Peyer's patch (tissue), 4 donors: ENCODE data around the gene IGFBP7. TPM values are rescaled to one million over a fixed set of nuclear protein-coding genes. Genes with fewer than 3 reads are reported as not detected.

Experiments used
- DNase-seq, 3 donors: peaks; one replicate each; pipeline ENCODE4 v3.0.0-alpha.2; 2017 to 2019
- H3K27ac ChIP-seq, 4 donors: fragments of 200-600 bp; sonication (generic); one replicate each; pipeline ENCODE4 v1.5.1; 2016 to 2019
- H3K27me3 ChIP-seq, 2 donors: fragments of 200-600 bp; sonication (generic); one replicate each; pipeline ENCODE4 v1.5.1; 2019
- H3K36me3 ChIP-seq, 3 donors: fragments of 200-600 bp; sonication (generic); one replicate each; pipeline ENCODE4 v1.5.1; 2016 to 2019
- H3K4me1 ChIP-seq, 4 donors: fragments of 200-600 bp; sonication (generic); one replicate each; pipeline ENCODE4 v1.5.1; 2016 to 2019
- H3K4me3 ChIP-seq, 4 donors: fragments of 200-600 bp; sonication (generic); 1 replicate in 3 of 4; 2 replicates in 1 of 4; pipeline ENCODE4 v1.5.1; 2016 to 2019; ENCODE audit warnings: mild to moderate bottlenecking in 1 of 4
- H3K9me3 ChIP-seq, 4 donors: fragments of 200-600 bp; sonication (generic); one replicate each; pipeline ENCODE4 v1.5.1; 2016 to 2019; ENCODE audit warnings: mild to moderate bottlenecking in 1 of 4
- POLR2A ChIP-seq, 2 donors: fragments of 450-650 bp; IDR thresholded peaks; one replicate each; pipeline ENCODE4 v1.5.1; 2017; ENCODE audit warnings: antibody characterized with exemption in 2 of 2, mild to moderate bottlenecking in 2 of 2, moderate library complexity in 2 of 2
- total RNA-seq, 4 donors: library from RNA; depleted of rRNA; stranded (reverse); fragments of >200 nt; gene quantifications; one replicate each; pipeline ENCODE4 v1.1.0, GENCODE V29; 2016
- TF ChIP-seq, protein P1 (sequence below), 6 experiments: fragments of 450-650 bp in 4 of 6; fragments of 200-600 bp in 2 of 6; sonication (generic) in 1 of 6; IDR thresholded peaks; one replicate each; pipeline ENCODE4 v1.5.1; 2017 to 2019; ENCODE audit warnings: antibody characterized with exemption in 6 of 6, mild to moderate bottlenecking in 3 of 6, moderate library complexity in 1 of 6

The IGFBP7 gene
- total RNA-seq, 4 donors from 2014 or later = 37.1 to 92.1 (median 79.1) TPM

DNA sequence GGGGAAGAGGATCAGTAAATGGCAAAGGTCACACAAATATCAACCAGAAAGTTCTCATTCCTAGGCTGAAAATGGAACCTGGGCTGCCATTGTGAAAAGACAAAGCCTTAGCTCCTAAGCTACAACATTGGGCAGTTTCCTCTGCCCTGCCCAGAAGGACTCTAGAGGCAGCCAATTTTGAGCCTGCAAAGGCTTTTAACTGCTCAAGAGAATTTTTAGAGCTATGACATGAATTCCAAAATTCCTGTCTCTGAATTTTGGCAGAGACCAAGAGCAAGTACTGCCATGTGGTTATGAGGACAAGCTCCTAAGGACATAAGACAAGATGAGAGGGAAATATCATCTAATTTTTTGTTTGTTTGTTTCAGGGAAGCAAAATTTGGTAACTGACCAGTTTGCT, 29.6 kb upstream of the IGFBP7 start:
- Histone ChIP-seq H3K36me3 (no peaks in the 10 kb centered on the region), H3K4me3 (no peak overlapping the region), H3K9me3 (no peaks in the 10 kb centered on the region), H3K27ac (no peak overlapping the region), H3K4me1 (no peaks in the 10 kb centered on the region), H3K27me3 (no peaks in the 10 kb centered on the region)
- DNase-seq = no peak
- TF ChIP-seq, protein P1, sequence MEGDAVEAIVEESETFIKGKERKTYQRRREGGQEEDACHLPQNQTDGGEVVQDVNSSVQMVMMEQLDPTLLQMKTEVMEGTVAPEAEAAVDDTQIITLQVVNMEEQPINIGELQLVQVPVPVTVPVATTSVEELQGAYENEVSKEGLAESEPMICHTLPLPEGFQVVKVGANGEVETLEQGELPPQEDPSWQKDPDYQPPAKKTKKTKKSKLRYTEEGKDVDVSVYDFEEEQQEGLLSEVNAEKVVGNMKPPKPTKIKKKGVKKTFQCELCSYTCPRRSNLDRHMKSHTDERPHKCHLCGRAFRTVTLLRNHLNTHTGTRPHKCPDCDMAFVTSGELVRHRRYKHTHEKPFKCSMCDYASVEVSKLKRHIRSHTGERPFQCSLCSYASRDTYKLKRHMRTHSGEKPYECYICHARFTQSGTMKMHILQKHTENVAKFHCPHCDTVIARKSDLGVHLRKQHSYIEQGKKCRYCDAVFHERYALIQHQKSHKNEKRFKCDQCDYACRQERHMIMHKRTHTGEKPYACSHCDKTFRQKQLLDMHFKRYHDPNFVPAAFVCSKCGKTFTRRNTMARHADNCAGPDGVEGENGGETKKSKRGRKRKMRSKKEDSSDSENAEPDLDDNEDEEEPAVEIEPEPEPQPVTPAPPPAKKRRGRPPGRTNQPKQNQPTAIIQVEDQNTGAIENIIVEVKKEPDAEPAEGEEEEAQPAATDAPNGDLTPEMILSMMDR (IDR thresholded peaks at IDR 0.05) = no peak
- TF ChIP-seq POLR2A (IDR thresholded peaks at IDR 0.05) = no peak

DNA sequence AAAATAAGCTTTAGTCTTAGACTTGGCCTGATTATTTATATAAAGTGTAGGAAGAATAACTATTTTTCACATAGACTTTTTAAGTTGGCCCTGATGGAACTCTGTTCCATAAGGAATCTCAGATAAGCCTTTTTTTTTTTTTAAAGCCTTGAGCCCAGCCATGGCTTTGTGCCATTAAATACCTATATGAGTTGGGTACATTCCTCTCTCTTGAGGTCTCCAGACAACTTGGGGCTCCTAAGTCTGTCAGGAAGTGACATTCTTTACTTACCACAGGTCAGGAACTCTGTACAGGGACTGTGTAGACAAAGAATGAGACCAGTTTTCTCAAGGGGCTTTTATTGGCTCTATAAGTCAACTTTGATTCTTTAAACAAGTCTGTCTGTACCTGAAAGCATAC, 27.1 kb upstream of the IGFBP7 start:
- H3K27ac ChIP-seq = no peak overlapping the region
- H3K27me3 ChIP-seq = no peaks in the 10 kb centered on the region
- H3K9me3 ChIP-seq = no peaks in the 10 kb centered on the region
- no peak for DNase-seq
- no peaks in the 10 kb centered on the region for H3K4me1 ChIP-seq
- H3K4me3 ChIP-seq = no peak overlapping the region
- H3K36me3 ChIP-seq = no peaks in the 10 kb centered on the region
- TF ChIP-seq POLR2A (IDR thresholded peaks at IDR 0.05) = no peak
- TF ChIP-seq, protein P1 (IDR thresholded peaks at IDR 0.05) = no peak

DNA sequence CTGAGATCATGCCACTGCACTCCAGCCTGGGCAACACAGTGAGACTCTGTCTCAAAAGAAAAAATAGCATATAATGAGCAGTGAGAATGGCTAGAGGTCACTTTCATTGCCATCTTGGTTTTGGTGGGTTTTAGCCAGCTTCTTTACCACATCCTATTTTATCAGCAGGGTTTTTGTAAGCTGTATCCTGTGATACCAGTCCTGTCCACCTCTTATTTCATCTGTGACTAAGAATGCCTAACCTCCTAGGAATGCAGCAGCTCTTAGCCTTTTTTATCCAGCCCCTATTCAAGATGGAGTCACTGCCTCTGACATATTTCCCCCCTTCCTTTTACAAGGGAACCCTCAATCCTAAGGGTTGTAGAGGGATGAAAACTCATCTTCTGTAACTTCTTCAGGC, 26.1 kb upstream of the IGFBP7 start:
- TF ChIP-seq, protein P1 (IDR thresholded peaks at IDR 0.05) = no peak
- no peak for TF ChIP-seq POLR2A (IDR thresholded peaks at IDR 0.05)
- no peaks in the 10 kb centered on the region for H3K27me3 ChIP-seq
- H3K4me3 ChIP-seq = no peak overlapping the region
- no peaks in the 10 kb centered on the region for H3K4me1 ChIP-seq
- H3K36me3 ChIP-seq = no peaks in the 10 kb centered on the region
- H3K27ac ChIP-seq = no peak overlapping the region
- no peak for DNase-seq
- H3K9me3 ChIP-seq = no peaks in the 10 kb centered on the region

DNA sequence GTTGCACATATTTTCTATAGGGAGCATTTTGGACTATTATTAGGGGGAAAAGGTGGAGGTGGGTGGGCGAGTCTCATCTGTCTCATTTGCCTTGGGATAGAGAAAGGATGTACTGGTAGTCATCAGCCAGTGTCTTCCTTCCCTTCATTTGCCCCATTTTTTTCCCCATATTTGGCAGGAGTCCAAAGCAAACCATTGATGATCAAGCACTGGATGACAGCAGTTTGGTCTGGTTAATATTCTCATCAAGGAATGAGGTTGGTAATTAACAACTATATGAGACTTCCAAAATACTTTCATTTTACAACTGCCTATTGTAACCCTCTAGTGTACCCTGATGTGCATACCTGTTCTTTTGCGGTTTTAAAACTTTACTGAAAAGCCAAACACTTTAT, 22.6 kb upstream of the IGFBP7 start:
- no peaks in the 10 kb centered on the region for H3K9me3 ChIP-seq
- H3K4me1 ChIP-seq = no peaks in the 10 kb centered on the region
- TF ChIP-seq, protein P1 (IDR thresholded peaks at IDR 0.05) = no peak
- TF ChIP-seq POLR2A (IDR thresholded peaks at IDR 0.05) = no peak
- H3K27ac ChIP-seq = no peak overlapping the region
- no peaks in the 10 kb centered on the region for H3K27me3 ChIP-seq
- no peak for DNase-seq
- no peak overlapping the region for H3K4me3 ChIP-seq
- no peaks in the 10 kb centered on the region for H3K36me3 ChIP-seq

DNA sequence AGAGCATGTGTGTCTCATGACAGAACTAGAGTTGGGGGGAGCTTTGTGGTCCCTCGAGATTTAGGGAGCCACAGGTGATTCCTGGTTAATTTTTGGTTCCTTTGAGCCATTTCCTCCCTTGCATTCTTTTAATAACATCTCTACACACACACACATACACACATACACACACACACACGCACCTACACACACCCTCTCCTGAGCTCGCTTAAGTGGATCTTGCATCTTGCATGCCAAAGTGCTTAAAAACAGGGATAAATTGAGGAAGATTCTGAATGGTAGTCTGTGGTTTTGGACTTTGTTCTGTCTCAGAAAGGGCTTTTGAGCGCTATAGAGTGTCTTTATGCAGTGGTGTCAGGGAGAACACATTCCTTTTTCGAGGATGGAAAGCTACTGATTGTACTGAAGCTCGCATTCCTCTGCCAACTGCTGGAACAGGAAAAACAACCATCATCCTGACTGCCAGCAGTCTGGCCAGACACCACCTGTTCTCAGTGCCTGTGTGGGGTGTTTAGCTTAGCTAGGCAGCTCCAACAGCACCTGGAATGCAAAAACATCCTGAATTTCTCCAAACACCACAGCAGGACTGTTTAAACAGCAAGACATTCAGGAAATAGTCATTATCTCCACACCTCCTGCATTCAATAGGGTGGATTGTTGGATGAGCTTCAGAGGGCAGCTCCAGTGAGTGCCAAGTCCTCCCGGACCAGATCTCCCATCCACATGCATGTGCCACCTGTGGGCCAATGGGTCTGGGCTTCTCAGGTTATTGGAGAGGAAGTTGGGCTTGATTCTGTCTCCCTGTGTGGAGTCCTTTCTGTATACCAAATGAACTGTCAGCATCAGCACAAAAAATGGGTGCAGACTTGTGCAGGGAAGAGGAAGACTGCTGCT, 21.9 kb upstream of the IGFBP7 start:
- H3K9me3 ChIP-seq = peaks cover 0 to 4% (median 0%) of the 10 kb centered on the region in 4 donors
- H3K4me3 ChIP-seq = no peak overlapping the region
- H3K27me3 ChIP-seq = no peaks in the 10 kb centered on the region
- no peak for TF ChIP-seq POLR2A (IDR thresholded peaks at IDR 0.05)
- TF ChIP-seq, protein P1 (IDR thresholded peaks at IDR 0.05) = no peak
- DNase-seq = no peak
- H3K27ac ChIP-seq = no peak overlapping the region
- H3K4me1 ChIP-seq = no peaks in the 10 kb centered on the region
- no peaks in the 10 kb centered on the region for H3K36me3 ChIP-seq
